Measurements from ENCODE around the gene PRAF2. TPM values are rescaled to one million over a fixed set of nuclear protein-coding genes. Genes with fewer than 3 reads are reported as not detected.

Gene PRAF2
- total RNA-seq, 3 donors from 2014 or later, result 5.9 to 18.4 (median 6.6) TPM

GRCh38 chrX:49106296-49106695, 32.5 kb upstream of the PRAF2 start:
- Histone ChIP-seq H3K9me3 (no peaks in the 10 kb centered on the region), H3K36me3 (no peaks in the 10 kb centered on the region), H3K27ac (no peak overlapping the region), H3K4me1 (no peaks in the 10 kb centered on the region), H3K4me3 (no peak overlapping the region), H3K27me3 (peaks cover 0 to 12% of the 10 kb centered on the region in 2 donors)
- TF ChIP-seq CTCF (IDR thresholded peaks at IDR 0.05), result no peak
- TF ChIP-seq POLR2A (IDR thresholded peaks at IDR 0.05), result no peak
- TF ChIP-seq POLR2AphosphoS5 (IDR thresholded peaks at IDR 0.05), result no peak
- intact Hi-C loops (cut with DNase I; ENCODE audit: low total_unique reads), result no loop called here
- no peak for DNase-seq (ENCODE audit: low spot score in 2 of 2)

- Histone ChIP-seq H3K27me3 (peaks cover 0 to 7% of the 10 kb centered on the region in 2 donors), H3K9me3 (no peaks in the 10 kb centered on the region), H3K4me1 (no peaks in the 10 kb centered on the region), H3K27ac (no peak overlapping the region), H3K4me3 (no peak overlapping the region), H3K36me3 (no peaks in the 10 kb centered on the region)
- no peak for TF ChIP-seq CTCF (IDR thresholded peaks at IDR 0.05)
- TF ChIP-seq POLR2A (IDR thresholded peaks at IDR 0.05), result no peak
- TF ChIP-seq POLR2AphosphoS5 (IDR thresholded peaks at IDR 0.05), result no peak
- no peak for DNase-seq (ENCODE audit: low spot score in 2 of 2)
- intact Hi-C loops (cut with DNase I; ENCODE audit: low total_unique reads), result no loop called here
Measured at GRCh38 chrX:49103637-49104036, 29.8 kb upstream of the PRAF2 start.

GRCh38 chrX:49102190-49102589, 28.4 kb upstream of the PRAF2 start:
- DNase-seq (ENCODE audit: low spot score in 2 of 2), result no peak
- Histone ChIP-seq H3K9me3 (no peaks in the 10 kb centered on the region), H3K36me3 (no peaks in the 10 kb centered on the region), H3K4me3 (no peak overlapping the region), H3K27me3 (peaks cover 0 to 7% of the 10 kb centered on the region in 2 donors), H3K27ac (no peak overlapping the region), H3K4me1 (no peaks in the 10 kb centered on the region)
- TF ChIP-seq POLR2AphosphoS5 (IDR thresholded peaks at IDR 0.05) (no peak), POLR2A (IDR thresholded peaks at IDR 0.05) (no peak), CTCF (IDR thresholded peaks at IDR 0.05) (no peak)
- intact Hi-C loops (cut with DNase I; ENCODE audit: low total_unique reads), result no loop called here

- intact Hi-C loops (cut with DNase I; ENCODE audit: low total_unique reads), result no loop called here
- Histone ChIP-seq H3K36me3 (no peaks in the 10 kb centered on the region), H3K4me1 (no peaks in the 10 kb centered on the region), H3K27me3 (peaks cover 0 to 2% of the 10 kb centered on the region in 2 donors), H3K9me3 (no peaks in the 10 kb centered on the region), H3K27ac (peak overlapping the region; percentile 69 to 80), H3K4me3 (peak overlapping the region; percentile 52 to 69 (median 59))
- DNase-seq (ENCODE audit: low spot score in 2 of 2), result no peak
- TF ChIP-seq POLR2AphosphoS5 (IDR thresholded peaks at IDR 0.05) (no peak), POLR2A (IDR thresholded peaks at IDR 0.05) (no peak), CTCF (IDR thresholded peaks at IDR 0.05) (no peak)
Measured at GRCh38 chrX:49101629-49101984, 27.8 kb upstream of the PRAF2 start.

GRCh38 chrX:49100704-49101628, 27.2 kb upstream of the PRAF2 start:
- H3K27ac ChIP-seq, result peak overlapping the region; percentile 69 to 80

More at GRCh38 chrX:49100704-49101628, 27.2 kb upstream of the PRAF2 start:
- H3K27me3 ChIP-seq, result no peaks in the 10 kb centered on the region
- H3K9me3 ChIP-seq, result no peaks in the 10 kb centered on the region
- TF ChIP-seq POLR2AphosphoS5 (IDR thresholded peaks at IDR 0.05) (peak in 2 of 3 donors; percentile 9 to 27), CTCF (IDR thresholded peaks at IDR 0.05) (no peak)
- no peaks in the 10 kb centered on the region for H3K36me3 ChIP-seq
- intact Hi-C loops (cut with DNase I; ENCODE audit: low total_unique reads), result no loop called here
- DNase-seq (ENCODE audit: low spot score in 2 of 2), result peak; percentile 88
- peak overlapping the region; percentile 52 to 69 (median 59) for H3K4me3 ChIP-seq
- H3K4me1 ChIP-seq, result no peaks in the 10 kb centered on the region
